Measurements from ENCODE around the gene TSR3.
A peak's percentile ranks its signal among the peaks of the same experiment; 100 is the strongest.

Gene TSR3

GRCh38 chr16:1351582-1352362, at the start of gene TSR3, which contains the start of gene GNPTG:
Gene TSR3 (minus strand): TSS chr16:1351878. CDS start chr16:1351804, 74 bp downstream.
Gene GNPTG (plus strand): TSS chr16:1351931. CDS start chr16:1351966, 35 bp downstream.
- peak; percentile 70 for DNase-seq (ENCODE audit: low read depth)

GRCh38 chr16:1401061-1401757, 49.5 kb upstream of the TSR3 start:
- DNase-seq (ENCODE audit: low read depth), result no peak

GRCh38 chr16:1398826-1399581, 47.3 kb upstream of the TSR3 start:
- DNase-seq (ENCODE audit: low read depth), result no peak

- no peak for DNase-seq (ENCODE audit: low read depth)
Observed at GRCh38 chr16:1398351-1398750, 46.7 kb upstream of the TSR3 start.

GRCh38 chr16:1397779-1398178, 46.1 kb upstream of the TSR3 start:
- no peak for DNase-seq (ENCODE audit: low read depth)

- no peak for DNase-seq (ENCODE audit: low read depth)
Observed at GRCh38 chr16:1395444-1396031, 43.9 kb upstream of the TSR3 start.

- DNase-seq (ENCODE audit: low read depth), result no peak
Observed at GRCh38 chr16:1394367-1394951, 42.8 kb upstream of the TSR3 start.

- no peak for DNase-seq (ENCODE audit: low read depth)
Observed at GRCh38 chr16:1393613-1394176, 42.0 kb upstream of the TSR3 start.

- DNase-seq (ENCODE audit: low read depth), result no peak
Observed at GRCh38 chr16:1392826-1393225, 41.1 kb upstream of the TSR3 start.

- DNase-seq (ENCODE audit: low read depth), result no peak
Observed at GRCh38 chr16:1390239-1390779, 38.6 kb upstream of the TSR3 start.

- no peak for DNase-seq (ENCODE audit: low read depth)
Observed at GRCh38 chr16:1389762-1390161, 38.1 kb upstream of the TSR3 start.

- DNase-seq (ENCODE audit: low read depth), result no peak
Observed at GRCh38 chr16:1387331-1387730, 35.7 kb upstream of the TSR3 start.

GRCh38 chr16:1385232-1385631, 33.6 kb upstream of the TSR3 start:
- no peak for DNase-seq (ENCODE audit: low read depth)

- no peak for DNase-seq (ENCODE audit: low read depth)
Observed at GRCh38 chr16:1383556-1383955, 31.9 kb upstream of the TSR3 start.

- DNase-seq (ENCODE audit: low read depth), result no peak
Observed at GRCh38 chr16:1381612-1382406, 30.1 kb upstream of the TSR3 start.

- no peak for DNase-seq (ENCODE audit: low read depth)
Observed at GRCh38 chr16:1380195-1380594, 28.5 kb upstream of the TSR3 start.

GRCh38 chr16:1379304-1380076, 27.8 kb upstream of the TSR3 start:
- DNase-seq (ENCODE audit: low read depth), result peak; percentile 24

- DNase-seq (ENCODE audit: low read depth), result peak; percentile 50
Observed at GRCh38 chr16:1378804-1379303, 27.2 kb upstream of the TSR3 start.

GRCh38 chr16:1378087-1378803, 26.6 kb upstream of the TSR3 start:
- DNase-seq (ENCODE audit: low read depth), result no peak

Data from stromal cell of bone marrow (primary cell).